Effector CD4-positive, alpha-beta T cell (primary cell): ENCODE results near the gene NDUFAF8.

Experiments used
- DNase-seq: peaks from one replicate; pipeline ENCODE4 v3.0.0-alpha.2; 2020

The NDUFAF8 gene

GRCh38 chr17:81200695-81201580, 38.2 kb upstream of the NDUFAF8 start:
- DNase-seq = no peak

- no peak for DNase-seq
Observed at GRCh38 chr17:81202318-81202717, 36.8 kb upstream of the NDUFAF8 start.

- DNase-seq = no peak
Observed at GRCh38 chr17:81203136-81203535, 36.0 kb upstream of the NDUFAF8 start.

- DNase-seq = no peak
Observed at GRCh38 chr17:81204578-81204977, 34.5 kb upstream of the NDUFAF8 start.

- DNase-seq = no peak
Observed at GRCh38 chr17:81206166-81206565, 33.0 kb upstream of the NDUFAF8 start.

- DNase-seq = no peak
Observed at GRCh38 chr17:81206657-81207056, 32.5 kb upstream of the NDUFAF8 start.

GRCh38 chr17:81207610-81208581, 31.2 kb upstream of the NDUFAF8 start:
- DNase-seq = no peak

- DNase-seq = no peak
Observed at GRCh38 chr17:81208651-81209050, 30.5 kb upstream of the NDUFAF8 start.

GRCh38 chr17:81209141-81209540, 30.0 kb upstream of the NDUFAF8 start:
- DNase-seq = no peak

GRCh38 chr17:81210466-81210865, 28.7 kb upstream of the NDUFAF8 start:
- no peak for DNase-seq

- DNase-seq = no peak
Observed at GRCh38 chr17:81210868-81211267, 28.2 kb upstream of the NDUFAF8 start.

GRCh38 chr17:81212365-81212764, 26.8 kb upstream of the NDUFAF8 start:
- DNase-seq = no peak

- DNase-seq = no peak
Observed at GRCh38 chr17:81213978-81214377, 25.1 kb upstream of the NDUFAF8 start.

GRCh38 chr17:81217491-81217890, 21.6 kb upstream of the NDUFAF8 start:
- no peak for DNase-seq

GRCh38 chr17:81218459-81218858, 20.7 kb upstream of the NDUFAF8 start:
- no peak for DNase-seq

- DNase-seq = no peak
Observed at GRCh38 chr17:81218991-81219390, 20.1 kb upstream of the NDUFAF8 start.

GRCh38 chr17:81219476-81220180, 19.5 kb upstream of the NDUFAF8 start:
- DNase-seq = no peak

- no peak for DNase-seq
Observed at GRCh38 chr17:81221371-81221841, 17.7 kb upstream of the NDUFAF8 start.

- DNase-seq = no peak
Observed at GRCh38 chr17:81221842-81222619, 17.1 kb upstream of the NDUFAF8 start.

- DNase-seq = no peak
Observed at GRCh38 chr17:81222620-81222905, 16.6 kb upstream of the NDUFAF8 start.

- peak; percentile 98 for DNase-seq
Observed at GRCh38 chr17:81222906-81223761, 16.0 kb upstream of the NDUFAF8 start, which contains the start of gene CEP131. Gene CEP131 (minus strand): TSS chr17:81222965. CDS start chr17:81220056, 2,909 bp downstream.
